ENCODE data around the gene MYL7.

The MYL7 gene

GRCh38 chr7:44149571-44150465 lies 8.7 kb upstream of the MYL7 start:
- DNase-seq: no peak
- TF ChIP-seq, protein P1, sequence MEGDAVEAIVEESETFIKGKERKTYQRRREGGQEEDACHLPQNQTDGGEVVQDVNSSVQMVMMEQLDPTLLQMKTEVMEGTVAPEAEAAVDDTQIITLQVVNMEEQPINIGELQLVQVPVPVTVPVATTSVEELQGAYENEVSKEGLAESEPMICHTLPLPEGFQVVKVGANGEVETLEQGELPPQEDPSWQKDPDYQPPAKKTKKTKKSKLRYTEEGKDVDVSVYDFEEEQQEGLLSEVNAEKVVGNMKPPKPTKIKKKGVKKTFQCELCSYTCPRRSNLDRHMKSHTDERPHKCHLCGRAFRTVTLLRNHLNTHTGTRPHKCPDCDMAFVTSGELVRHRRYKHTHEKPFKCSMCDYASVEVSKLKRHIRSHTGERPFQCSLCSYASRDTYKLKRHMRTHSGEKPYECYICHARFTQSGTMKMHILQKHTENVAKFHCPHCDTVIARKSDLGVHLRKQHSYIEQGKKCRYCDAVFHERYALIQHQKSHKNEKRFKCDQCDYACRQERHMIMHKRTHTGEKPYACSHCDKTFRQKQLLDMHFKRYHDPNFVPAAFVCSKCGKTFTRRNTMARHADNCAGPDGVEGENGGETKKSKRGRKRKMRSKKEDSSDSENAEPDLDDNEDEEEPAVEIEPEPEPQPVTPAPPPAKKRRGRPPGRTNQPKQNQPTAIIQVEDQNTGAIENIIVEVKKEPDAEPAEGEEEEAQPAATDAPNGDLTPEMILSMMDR (IDR thresholded peaks at IDR 0.05; ENCODE audit: low read depth, low read length): no peak
- no peak overlapping the region for H3K4me3 ChIP-seq (ENCODE audit: low read depth, low read length)
- no peaks in the 10 kb centered on the region for H3K27me3 ChIP-seq (ENCODE audit: insufficient read depth, low read depth, severe bottlenecking)
- H3K9me3 ChIP-seq (ENCODE audit: severe bottlenecking): no peaks in the 10 kb centered on the region
- no peaks in the 10 kb centered on the region for H3K36me3 ChIP-seq
- H3K27ac ChIP-seq: peak overlapping the region; percentile 44

DNA sequence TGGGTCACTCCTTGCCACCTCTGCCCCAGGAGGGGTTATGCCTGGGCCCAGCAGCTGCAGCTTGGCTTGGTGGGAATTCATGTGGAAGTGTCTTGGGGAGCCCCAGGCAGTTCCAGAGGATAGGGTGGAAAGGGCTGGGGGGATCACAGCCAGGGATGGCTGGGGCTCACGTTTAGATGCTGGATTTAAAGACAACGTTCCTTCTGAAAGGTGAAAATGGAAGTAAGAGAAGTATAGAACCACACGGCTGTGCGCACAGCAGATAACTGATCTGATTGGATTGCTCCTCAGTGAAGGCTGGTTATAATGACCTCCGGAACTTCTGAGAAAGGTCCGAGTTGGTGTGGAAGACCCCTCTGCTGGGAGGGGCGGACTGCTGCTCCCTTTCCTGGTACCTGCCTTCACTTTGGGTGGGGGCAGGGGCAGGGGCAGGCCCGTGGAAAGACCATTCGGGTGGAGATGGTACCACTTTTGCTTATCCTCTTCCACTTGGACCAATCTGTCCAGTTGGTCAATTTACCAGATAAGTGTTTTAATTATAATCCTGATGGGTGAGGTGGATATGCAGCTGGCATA lies 7.9 kb upstream of the MYL7 start:
- TF ChIP-seq, protein P1 (IDR thresholded peaks at IDR 0.05; ENCODE audit: low read depth, low read length): no peak
- peak overlapping the region; percentile 93 for H3K27ac ChIP-seq
- no peak overlapping the region for H3K4me3 ChIP-seq (ENCODE audit: low read depth, low read length)
- H3K36me3 ChIP-seq: no peaks in the 10 kb centered on the region
- DNase-seq: no peak
- H3K27me3 ChIP-seq (ENCODE audit: insufficient read depth, low read depth, severe bottlenecking): no peaks in the 10 kb centered on the region
- no peaks in the 10 kb centered on the region for H3K9me3 ChIP-seq (ENCODE audit: severe bottlenecking)

DNA sequence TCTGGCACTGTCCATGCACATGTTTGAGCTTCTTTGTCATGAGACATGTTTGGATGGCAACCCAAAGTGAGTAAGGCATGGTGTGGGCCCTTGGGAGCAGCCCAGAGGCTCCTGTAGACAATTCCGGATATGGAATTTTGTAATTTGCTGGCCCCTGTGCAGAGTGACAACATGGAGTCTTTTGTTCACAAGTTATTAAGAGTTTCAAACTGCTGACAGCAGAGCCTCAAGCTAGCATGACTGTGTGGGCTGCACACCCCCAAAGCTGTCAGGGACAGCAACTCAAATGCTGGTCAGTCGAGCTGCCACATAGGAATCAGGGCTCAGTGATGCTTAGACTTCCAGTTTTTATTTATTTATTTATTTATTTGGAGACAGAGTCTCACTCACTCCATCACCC lies 7.0 kb upstream of the MYL7 start:
- Histone ChIP-seq H3K27me3 (ENCODE audit: insufficient read depth, low read depth, severe bottlenecking) (no peaks in the 10 kb centered on the region), H3K4me3 (ENCODE audit: low read depth, low read length) (no peak overlapping the region), H3K27ac (peak overlapping the region; percentile 93), H3K9me3 (ENCODE audit: severe bottlenecking) (no peaks in the 10 kb centered on the region), H3K36me3 (no peaks in the 10 kb centered on the region)
- TF ChIP-seq, protein P1 (IDR thresholded peaks at IDR 0.05; ENCODE audit: low read depth, low read length): no peak
- DNase-seq: no peak

DNA sequence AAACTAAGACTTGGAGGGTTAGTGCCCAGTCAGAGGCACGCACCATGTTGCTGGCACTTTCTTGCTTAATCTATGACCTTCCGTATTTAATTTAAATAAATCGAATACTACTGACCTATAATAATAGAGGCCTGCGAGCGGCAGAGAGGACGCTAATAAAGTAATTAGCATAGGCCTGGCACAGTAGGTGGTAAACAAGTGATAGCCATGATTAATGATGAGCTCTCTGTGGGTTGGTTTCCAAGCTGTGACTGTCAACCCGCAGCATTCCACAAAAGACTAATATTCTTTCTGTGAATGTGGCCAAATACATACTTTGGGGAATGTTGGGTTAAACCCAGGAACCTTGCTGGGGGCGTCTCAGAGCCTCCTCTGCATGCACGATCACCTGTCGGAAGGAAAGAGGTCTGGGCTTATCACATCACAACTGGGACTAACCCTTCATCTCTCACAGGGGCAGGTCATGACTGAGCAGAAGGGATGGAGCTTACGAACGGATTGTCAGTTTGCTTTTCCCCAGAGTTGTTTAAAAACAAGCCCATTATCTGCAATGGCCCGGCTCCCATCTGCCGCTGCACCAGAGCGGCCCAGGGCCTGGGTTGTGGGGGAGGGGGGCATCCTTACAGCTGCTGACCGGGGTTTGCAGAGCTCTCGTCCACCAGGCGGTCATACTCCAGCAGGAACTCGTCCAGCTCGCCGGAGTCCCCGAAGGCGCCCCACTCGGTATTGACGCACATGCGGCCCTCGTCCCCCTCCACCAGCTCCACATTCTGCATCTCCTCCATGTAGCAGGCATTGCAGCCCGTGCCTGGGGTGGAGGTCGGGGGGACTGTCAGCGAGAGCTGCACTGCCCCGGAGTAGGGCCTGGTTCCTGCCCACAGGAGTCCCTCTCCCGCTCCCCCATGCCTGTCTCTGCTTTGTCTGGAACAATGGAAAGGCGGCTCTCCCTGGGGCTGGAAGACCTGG lies 6.2 kb upstream of the MYL7 start:
- Histone ChIP-seq H3K36me3 (no peaks in the 10 kb centered on the region), H3K27me3 (ENCODE audit: insufficient read depth, low read depth, severe bottlenecking) (no peaks in the 10 kb centered on the region), H3K4me3 (ENCODE audit: low read depth, low read length) (peak overlapping the region; percentile 1), H3K9me3 (ENCODE audit: severe bottlenecking) (no peaks in the 10 kb centered on the region), H3K27ac (peak overlapping the region; percentile 93)
- peak; percentile 97 for DNase-seq
- TF ChIP-seq, protein P1 (IDR thresholded peaks at IDR 0.05; ENCODE audit: low read depth, low read length): peak; percentile 43

GRCh38 chr7:44145969-44146911 lies 5.1 kb upstream of the MYL7 start:
- DNase-seq: peak; percentile 68
- TF ChIP-seq, protein P1 (IDR thresholded peaks at IDR 0.05; ENCODE audit: low read depth, low read length): no peak
- H3K27ac ChIP-seq: peak overlapping the region; percentile 93
- no peaks in the 10 kb centered on the region for H3K27me3 ChIP-seq (ENCODE audit: insufficient read depth, low read depth, severe bottlenecking)
- H3K36me3 ChIP-seq: no peaks in the 10 kb centered on the region
- no peaks in the 10 kb centered on the region for H3K9me3 ChIP-seq (ENCODE audit: severe bottlenecking)
- H3K4me3 ChIP-seq (ENCODE audit: low read depth, low read length): no peak overlapping the region
